NCI-H446 treated with DMSO at 0.1 percent for 48 hours (cell line): ENCODE data around the gene TNP2.

ENCODE experiments used
- DNase-seq: peaks from one replicate; lab custom pipeline; 2025; lab: John Stamatoyannopoulos, UW

Gene TNP2

DNA sequence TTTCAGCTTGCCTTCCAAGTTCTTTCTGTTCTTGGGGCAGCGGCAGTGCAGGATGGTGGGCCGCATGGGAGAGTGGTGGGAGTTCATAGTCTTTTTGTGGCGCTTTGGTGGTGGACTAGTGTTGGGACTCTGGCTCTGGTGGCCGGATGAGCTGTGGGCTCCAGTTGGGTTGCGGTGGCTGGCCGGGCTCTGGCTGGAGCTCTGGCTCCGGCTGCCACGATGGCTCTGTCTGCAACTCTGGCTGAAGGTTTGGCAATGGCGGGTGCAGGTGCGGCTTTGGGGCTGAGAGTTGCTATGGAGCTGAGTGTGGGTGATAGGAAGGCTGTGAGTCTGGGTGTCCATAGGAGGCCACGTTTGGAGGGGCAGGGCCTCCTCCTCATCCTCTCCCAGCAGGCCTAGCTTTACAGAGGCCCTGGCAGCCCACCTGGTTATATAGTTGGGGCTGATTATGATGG is at the start of gene TNP2:
TNP2 (minus strand) TSS at position 405 of the 455 bp plus-strand sequence; CDS start at position 342, 63 bp downstream.
- no peak for DNase-seq

DNA sequence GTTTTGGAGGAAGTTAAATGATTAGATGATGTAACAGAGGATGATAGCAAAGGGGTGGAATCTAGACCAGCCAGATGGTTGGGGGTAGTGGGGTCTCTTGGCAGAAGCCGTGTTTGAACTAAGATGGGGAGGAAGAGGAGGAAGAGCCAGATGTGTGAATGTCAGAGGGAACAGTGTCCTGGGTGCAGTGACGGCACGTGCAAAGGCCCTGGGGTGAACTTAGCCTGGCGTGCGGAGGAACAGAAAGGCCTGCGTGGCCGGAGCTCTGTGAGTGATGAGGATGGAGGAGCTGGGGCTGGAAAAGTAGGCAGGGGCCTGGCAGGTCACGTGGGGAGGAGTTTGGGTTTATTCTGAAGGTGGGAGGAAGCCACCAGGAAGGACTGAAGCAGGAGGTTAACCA is 49.7 kb upstream of the TNP2 start:
- DNase-seq, result no peak

DNA sequence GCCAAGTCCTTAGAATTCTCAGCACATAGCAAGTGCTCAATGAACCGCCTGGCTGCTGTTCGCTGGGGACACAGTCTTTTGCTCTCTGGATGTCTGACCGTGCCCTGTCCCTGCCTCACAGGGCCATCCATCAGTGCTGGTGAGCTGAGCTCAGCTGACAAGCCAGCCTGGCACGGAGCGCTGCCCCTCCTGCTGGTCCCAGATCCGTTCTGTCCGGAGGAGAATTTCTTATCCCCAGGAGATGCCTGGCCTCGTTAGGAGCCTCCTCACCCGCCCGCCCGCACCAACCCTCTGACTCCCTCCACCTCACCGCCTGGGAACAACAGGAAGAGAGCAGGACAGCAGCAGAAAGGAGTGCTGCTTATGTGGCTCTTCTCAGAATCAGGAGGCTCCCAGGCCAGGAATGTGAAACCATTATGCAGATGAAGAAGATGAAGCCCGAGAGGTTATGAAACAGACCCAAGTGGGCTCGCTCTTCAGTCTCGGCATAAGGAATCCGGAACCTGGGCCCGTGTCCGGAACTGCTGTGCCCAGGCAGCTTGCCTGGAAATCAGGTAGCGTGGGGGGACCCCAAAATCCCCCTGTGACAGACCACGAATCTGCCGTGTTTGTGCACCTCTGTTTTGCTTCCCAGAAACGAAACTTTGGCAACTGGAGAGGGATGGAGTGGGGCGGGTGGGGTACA is 47.3 kb upstream of the TNP2 start:
- no peak for DNase-seq

GRCh38 chr16:11315510-11315909 is 46.4 kb upstream of the TNP2 start:
- no peak for DNase-seq

DNA sequence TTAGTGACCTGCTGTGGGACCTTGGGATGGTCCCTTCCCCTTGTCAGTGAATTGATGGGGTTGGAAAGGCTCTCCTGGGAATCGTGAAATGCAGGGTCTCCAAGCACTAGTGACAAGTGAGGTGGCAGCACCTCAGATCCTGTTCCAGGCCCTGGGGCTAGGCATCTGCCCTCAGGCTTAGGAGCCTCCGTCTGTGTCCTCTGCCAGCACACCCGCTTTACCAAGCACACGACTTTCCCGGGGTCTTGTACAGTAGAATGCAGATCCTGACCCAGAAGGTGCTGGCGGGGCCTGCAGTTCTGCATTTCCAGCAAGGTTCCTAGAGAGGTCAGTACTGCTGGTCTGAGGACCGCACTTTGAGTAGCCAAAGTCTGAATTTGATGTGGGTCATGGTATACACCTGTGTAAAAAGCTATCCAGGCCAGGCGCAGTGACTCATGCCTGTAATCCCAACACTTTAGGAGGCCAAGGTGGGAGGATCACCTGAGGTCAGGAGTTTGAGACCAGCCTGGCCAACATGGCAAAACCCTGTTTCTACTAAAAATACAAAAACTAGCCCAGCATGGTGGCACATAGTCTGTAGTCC is 45.3 kb upstream of the TNP2 start:
- no peak for DNase-seq

DNA sequence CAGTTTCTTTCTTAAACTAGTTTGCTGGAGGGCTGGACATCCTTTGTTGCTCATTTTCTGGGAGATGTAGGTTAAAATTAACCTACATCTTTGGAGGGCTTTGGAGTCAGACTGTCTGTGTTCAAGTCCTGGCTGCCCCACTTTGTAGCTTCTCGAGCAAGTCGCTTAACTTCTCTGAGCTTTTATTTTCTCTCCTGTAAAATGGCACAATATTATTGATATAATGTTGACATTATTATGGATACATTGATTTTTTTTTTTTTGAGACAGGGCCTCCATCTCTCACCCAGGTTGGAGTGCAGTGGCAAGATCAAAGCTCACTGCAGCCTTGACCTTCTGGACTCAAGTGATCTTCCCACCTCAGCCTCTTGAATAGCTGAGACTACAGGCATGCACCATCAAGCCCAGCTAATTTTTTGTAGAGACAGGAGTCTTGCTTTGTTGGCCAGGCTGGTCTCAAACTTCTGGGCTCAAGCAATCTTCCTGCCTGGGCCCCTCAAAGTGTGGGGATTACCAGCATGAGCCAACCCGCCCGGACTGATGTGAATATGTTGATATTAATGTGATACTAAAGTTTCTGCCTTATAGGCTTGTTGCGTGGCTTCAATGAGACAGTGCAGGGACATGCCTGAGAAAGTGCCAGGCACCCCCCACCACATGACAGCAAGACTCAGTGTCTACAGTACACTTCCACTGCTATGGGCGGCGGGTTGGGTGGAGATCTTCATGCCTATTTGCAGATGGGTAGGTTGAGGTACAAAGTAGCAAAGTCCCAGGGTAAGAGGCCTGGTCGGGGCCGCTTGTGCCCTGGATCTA is 44.6 kb upstream of the TNP2 start:
- DNase-seq, result no peak

GRCh38 chr16:11312718-11313492 is 43.8 kb upstream of the TNP2 start:
- DNase-seq, result no peak

GRCh38 chr16:11310997-11311561 is 42.0 kb upstream of the TNP2 start:
- no peak for DNase-seq

DNA sequence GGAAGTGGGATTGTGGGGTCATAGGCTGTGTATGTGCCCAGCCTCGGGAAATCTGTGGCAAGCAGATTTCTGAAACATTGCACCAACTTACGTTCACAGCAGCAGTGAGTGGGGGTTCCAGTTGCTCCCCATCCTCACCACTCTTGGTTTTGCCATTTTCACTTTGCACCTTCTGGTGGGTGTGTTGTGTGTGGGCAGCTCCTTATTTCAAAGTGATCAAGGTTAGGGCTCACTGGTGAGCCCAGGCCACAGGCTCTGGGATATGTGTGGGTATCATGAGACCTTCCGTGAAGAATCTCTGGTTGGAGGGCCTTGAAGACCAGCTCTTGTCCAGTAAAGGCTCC is 41.5 kb upstream of the TNP2 start:
- no peak for DNase-seq

GRCh38 chr16:11309895-11310633 is 40.9 kb upstream of the TNP2 start:
- no peak for DNase-seq

GRCh38 chr16:11308493-11309283 is 39.6 kb upstream of the TNP2 start:
- DNase-seq, result no peak

- no peak for DNase-seq
Measured at GRCh38 chr16:11307639-11308492, 38.7 kb upstream of the TNP2 start.

GRCh38 chr16:11306997-11307638 is 38.0 kb upstream of the TNP2 start:
- no peak for DNase-seq

GRCh38 chr16:11306381-11306780 is 37.3 kb upstream of the TNP2 start:
- no peak for DNase-seq

DNA sequence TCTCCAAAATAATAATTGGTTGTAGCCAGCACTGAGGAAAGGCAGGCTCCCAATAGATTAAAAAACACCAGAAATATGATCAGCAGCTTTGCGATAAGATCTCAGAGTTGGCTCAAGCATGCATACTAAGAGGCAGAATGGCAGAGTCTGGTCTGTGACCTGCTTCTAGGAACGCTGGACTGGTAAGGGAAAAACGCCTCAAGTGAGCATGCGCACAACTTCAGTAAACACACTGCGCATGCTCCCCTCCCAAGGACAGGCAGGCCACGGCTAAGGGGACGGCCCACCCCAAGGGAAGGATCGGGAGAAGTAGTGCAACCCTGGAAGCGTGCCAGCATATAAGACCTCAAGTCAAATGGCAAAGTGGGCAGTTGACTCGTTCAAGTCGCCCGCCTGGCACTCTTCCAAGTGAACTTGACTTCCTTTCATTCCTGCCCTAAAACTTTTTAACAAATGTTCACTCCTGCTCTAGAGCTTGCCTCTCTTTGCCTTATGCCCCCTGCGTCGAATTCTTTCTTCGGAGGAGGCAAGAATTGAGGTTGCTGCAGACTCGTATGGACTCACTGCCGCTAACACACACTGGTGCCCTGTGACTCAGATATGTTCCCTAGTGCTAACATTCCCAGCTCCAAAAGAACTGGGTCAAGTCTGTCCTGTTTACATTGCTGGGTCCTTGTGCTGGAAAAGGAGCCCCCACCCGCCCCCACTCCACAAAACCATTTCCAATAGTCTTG is 34.4 kb upstream of the TNP2 start:
- DNase-seq, result no peak

GRCh38 chr16:11302977-11303376 is 33.9 kb upstream of the TNP2 start:
- no peak for DNase-seq

DNA sequence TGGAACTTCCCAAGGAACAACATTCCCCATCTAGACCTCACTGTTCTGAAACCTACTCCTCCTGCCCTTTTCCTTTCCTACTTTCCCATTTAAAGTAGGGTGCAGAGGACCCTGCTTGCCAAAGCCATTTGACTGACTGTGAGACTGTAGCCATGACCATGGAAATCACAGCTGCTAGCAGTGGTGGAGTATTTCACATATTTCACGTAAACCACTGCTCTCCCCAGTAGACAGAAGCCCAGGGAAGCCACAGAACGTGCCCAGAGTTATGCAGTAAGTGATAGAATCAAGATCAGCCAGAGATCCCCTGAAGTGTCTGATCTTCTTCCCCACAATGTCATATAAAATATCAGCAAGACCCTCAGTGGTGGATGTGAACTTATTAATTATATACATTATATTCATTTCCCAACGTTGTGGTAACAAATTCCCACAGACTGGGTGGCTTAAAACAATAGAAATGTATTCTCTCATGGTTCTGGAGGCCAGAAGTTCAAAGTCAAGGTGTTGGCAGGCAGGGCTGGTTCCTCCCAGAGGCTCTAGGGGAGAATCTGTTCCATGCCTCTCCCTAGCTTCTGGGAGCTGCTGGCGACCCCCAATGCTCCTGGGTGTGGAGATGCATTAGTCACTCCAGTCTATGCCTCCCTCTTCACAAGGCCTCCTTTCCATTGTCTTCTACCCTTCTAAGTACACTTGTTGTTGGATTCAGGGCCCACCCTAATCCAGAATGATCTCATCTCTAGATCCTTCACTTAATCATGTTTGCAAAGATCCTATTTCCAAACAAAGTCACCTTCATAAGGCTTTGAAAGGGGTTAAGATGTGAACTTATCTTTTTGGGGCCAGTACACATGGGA is 32.7 kb upstream of the TNP2 start:
- DNase-seq, result no peak

- DNase-seq, result no peak
Measured at GRCh38 chr16:11300560-11300892, 31.4 kb upstream of the TNP2 start.
